Skeletal muscle satellite cell (primary cell): ENCODE results near the gene AEBP1. TPM values are rescaled to one million over a fixed set of nuclear protein-coding genes. Genes with fewer than 3 reads are reported as not detected.

Experiments
- H3K27me3 ChIP-seq: 2 replicates; pipeline ENCODE4 v1.7.0; 2013; ENCODE audit warnings: low read length; ENCODE audit not compliant: control insufficient read depth, insufficient read depth
- H3K36me3 ChIP-seq: 2 replicates; pipeline ENCODE4 v1.7.0; 2013; ENCODE audit warnings: mild to moderate bottlenecking, control low read depth, low read length; ENCODE audit not compliant: insufficient read depth
- H3K4me1 ChIP-seq: 2 replicates; pipeline ENCODE4 v1.7.0; 2013; ENCODE audit warnings: low read length; ENCODE audit not compliant: control insufficient read depth, insufficient read depth
- H3K4me2 ChIP-seq: 2 replicates; pipeline ENCODE4 v1.7.0; 2013; ENCODE audit warnings: mild to moderate bottlenecking, low read length
- H3K4me3 ChIP-seq: 2 replicates; pipeline ENCODE4 v1.7.0; 2013; ENCODE audit warnings: low read length
- H3K9ac ChIP-seq: 2 replicates; pipeline ENCODE4 v1.7.0; 2013; ENCODE audit warnings: mild to moderate bottlenecking, low read depth, low read length, moderate library complexity
- H3K9me3 ChIP-seq: replicated peaks from 2 replicates; pipeline ENCODE4 v1.7.0; 2013; ENCODE audit warnings: mild to moderate bottlenecking, control low read depth, low read length
- small RNA-seq: library from RNA; depleted of rRNA; stranded (forward); fragments of <200 nt; gene quantifications from one replicate; pipeline ENCODE3, GENCODE V24; 2012

The AEBP1 gene

GRCh38 chr7:44159824-44160630, 55.9 kb downstream of the AEBP1 start:
- H3K27me3 ChIP-seq: no peaks in the 10 kb centered on the region
- H3K4me1 ChIP-seq: peaks cover 24% of the 10 kb centered on the region
- H3K9me3 ChIP-seq: no peaks in the 10 kb centered on the region
- H3K4me3 ChIP-seq: no peak overlapping the region
- no peak overlapping the region for H3K9ac ChIP-seq
- H3K36me3 ChIP-seq: no peaks in the 10 kb centered on the region
- no peak overlapping the region for H3K4me2 ChIP-seq

DNA sequence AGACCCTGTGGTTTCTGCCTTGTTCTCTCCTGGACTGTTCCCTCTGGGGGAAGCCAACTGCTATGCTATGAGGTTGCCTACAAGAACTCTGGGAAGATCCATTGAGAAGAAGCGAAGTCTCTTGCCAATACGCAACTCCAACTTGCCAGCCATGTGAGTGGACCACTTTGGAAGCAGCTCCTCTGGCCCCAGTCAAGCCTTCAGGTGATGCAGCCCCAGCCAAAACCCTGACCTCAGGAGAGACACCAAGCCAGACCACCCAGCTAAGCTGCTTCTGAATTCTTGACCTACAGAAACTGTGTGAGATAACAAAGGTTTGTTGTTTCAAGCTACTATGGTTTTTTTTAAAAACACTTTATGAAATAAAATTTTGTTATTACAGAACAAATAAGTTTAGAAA, 57.2 kb downstream of the AEBP1 start:
- Histone ChIP-seq H3K4me2 (no peak overlapping the region), H3K36me3 (no peaks in the 10 kb centered on the region), H3K4me3 (no peak overlapping the region), H3K4me1 (peaks cover 24% of the 10 kb centered on the region), H3K9ac (no peak overlapping the region), H3K27me3 (no peaks in the 10 kb centered on the region), H3K9me3 (no peaks in the 10 kb centered on the region)

GRCh38 chr7:44162179-44162578, 58.0 kb downstream of the AEBP1 start:
- Histone ChIP-seq H3K36me3 (no peaks in the 10 kb centered on the region), H3K9ac (no peak overlapping the region), H3K4me2 (no peak overlapping the region), H3K9me3 (no peaks in the 10 kb centered on the region), H3K4me3 (no peak overlapping the region), H3K4me1 (peaks cover 24% of the 10 kb centered on the region), H3K27me3 (no peaks in the 10 kb centered on the region)

DNA sequence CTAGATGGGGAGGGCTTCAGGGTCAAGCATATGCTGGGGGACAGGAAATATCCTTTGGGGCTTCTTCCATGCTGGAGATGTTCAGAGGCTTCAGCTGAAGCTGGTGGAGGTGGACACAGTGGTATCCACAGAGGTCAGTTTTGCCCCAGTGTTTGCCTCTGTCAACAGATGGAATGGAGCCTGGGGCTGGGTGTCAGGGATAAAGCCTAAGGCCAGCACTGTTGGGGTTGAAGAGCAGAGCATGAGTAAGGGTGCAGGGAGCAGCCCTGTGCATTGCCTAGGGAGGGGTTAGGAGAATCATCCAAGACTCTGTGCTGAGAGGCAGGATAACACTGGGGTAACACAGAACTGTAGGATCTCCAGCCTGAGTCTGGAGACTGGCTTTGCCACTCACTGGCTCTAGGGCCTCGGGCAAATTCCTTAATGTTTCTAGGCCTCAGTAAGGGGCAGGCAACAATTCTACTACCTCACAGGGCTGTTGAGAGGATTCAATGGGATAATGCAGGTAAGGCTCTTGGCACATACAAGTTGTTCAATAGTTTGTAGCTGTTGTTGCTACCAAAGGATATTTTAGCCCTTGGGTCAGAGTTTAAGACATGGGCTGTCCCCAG, 58.7 kb downstream of the AEBP1 start:
- H3K9me3 ChIP-seq: no peaks in the 10 kb centered on the region
- H3K4me3 ChIP-seq: peak overlapping the region; percentile 3
- no peak overlapping the region for H3K9ac ChIP-seq
- H3K4me2 ChIP-seq: peak overlapping the region; percentile 50
- no peaks in the 10 kb centered on the region for H3K27me3 ChIP-seq
- H3K36me3 ChIP-seq: no peaks in the 10 kb centered on the region
- peaks cover 24% of the 10 kb centered on the region for H3K4me1 ChIP-seq

DNA sequence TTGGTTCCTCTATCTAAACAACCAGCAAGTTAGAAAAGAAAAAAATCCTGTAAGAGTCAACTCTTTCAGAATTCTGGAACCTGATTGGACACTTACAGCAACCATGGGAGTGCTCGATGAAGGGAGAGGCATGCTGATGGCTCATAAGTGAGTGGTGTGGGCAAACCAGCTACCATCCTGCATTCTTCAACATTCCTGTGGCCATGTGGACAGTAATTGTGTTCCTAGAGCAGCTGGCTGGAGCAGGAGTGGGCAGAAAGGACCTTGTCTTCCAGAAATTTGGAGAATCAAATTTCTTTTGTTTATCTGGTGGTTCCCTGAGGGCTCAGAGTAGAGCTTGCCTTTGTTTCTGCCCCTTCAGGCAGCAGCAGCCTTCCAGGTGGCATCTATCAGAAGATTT, 59.4 kb downstream of the AEBP1 start:
- no peaks in the 10 kb centered on the region for H3K9me3 ChIP-seq
- peak overlapping the region; percentile 3 for H3K9ac ChIP-seq
- H3K27me3 ChIP-seq: no peaks in the 10 kb centered on the region
- peak overlapping the region; percentile 50 for H3K4me2 ChIP-seq
- peaks cover 24% of the 10 kb centered on the region for H3K4me1 ChIP-seq
- H3K36me3 ChIP-seq: no peaks in the 10 kb centered on the region
- no peak overlapping the region for H3K4me3 ChIP-seq

Small RNA genes lying within 50 kb of the gene (small RNA-seq; reads per million reads assigned to genes)
- gene RNA5SP230: not detected
